Thymus (tissue), 11 donors: ENCODE measurements around the gene TP53BP2. TPM values are rescaled to one million over a fixed set of nuclear protein-coding genes. Genes with fewer than 3 reads are reported as not detected.
"Not testable (repeated sequence)": the region's sequence is repeated elsewhere in the genome, so short reads cannot be mapped to it uniquely, and the experiment has no call there.

Experiments used
- DNase-seq, 9 donors: peaks; one replicate each; pipeline ENCODE4 v3.0.0-alpha.2; 2013; ENCODE audit warnings: low spot score in 9 of 9, low read depth in 6 of 9, missing footprints in 1 of 9
- H3K27ac ChIP-seq, 2 donors: one replicate each; pipeline ENCODE4 v1.5.1; 2013; ENCODE audit warnings: control low read depth in 1 of 2, low read depth in 1 of 2, low read length in 1 of 2, mild to moderate bottlenecking in 1 of 2, moderate library complexity in 1 of 2
- H3K27me3 ChIP-seq, 2 donors: one replicate each; pipeline ENCODE4 v1.5.1; 2013; ENCODE audit warnings: low read length in 1 of 2; ENCODE audit not compliant: control insufficient read depth in 2 of 2, insufficient read depth in 1 of 2
- H3K36me3 ChIP-seq, 2 donors: one replicate each; pipeline ENCODE4 v1.5.1; 2013; ENCODE audit warnings: low read length in 1 of 2, mild to moderate bottlenecking in 1 of 2, moderate library complexity in 1 of 2; ENCODE audit not compliant: control insufficient read depth in 2 of 2, insufficient read depth in 2 of 2
- H3K4me1 ChIP-seq, 2 donors: one replicate each; pipeline ENCODE4 v1.5.1; 2013; ENCODE audit warnings: low read length in 2 of 2; ENCODE audit not compliant: control insufficient read depth in 2 of 2, insufficient read depth in 2 of 2
- H3K4me3 ChIP-seq, 2 donors: one replicate each; pipeline ENCODE4 v1.5.1; 2013; ENCODE audit warnings: low read length in 2 of 2, control low read depth in 1 of 2, mild to moderate bottlenecking in 1 of 2
- H3K9me3 ChIP-seq, 2 donors: one replicate each; pipeline ENCODE4 v1.5.1; 2013; ENCODE audit warnings: low read length in 1 of 2, mild to moderate bottlenecking in 1 of 2; ENCODE audit not compliant: control insufficient read depth in 2 of 2, insufficient read depth in 1 of 2
- WGBS: extraction: QIAGEN DNeasy Blood & Tissue Kit; methylation state at CpG from one replicate; pipeline ENCODE4 v1.1.7; 2013; 5-methylcytosine and 5-hydroxymethylcytosine counted together
- polyA plus RNA-seq: library from polyadenylated mRNA; stranded (reverse); fragments of 200-250 nt; gene quantifications from one replicate; pipeline ENCODE4 v1.2.3, GENCODE V29; 2013
- total RNA-seq: library from RNA; stranded (reverse); fragments of 120-200 nt; gene quantifications from one replicate; pipeline ENCODE4 v1.2.4, GENCODE V29; 2013
- donor health status: healthy.

The TP53BP2 gene
- total and polyA plus RNA-seq, 2 donors, result 15.2 to 23.3 TPM

GRCh38 chr1:223827193-223827663 is 18.5 kb downstream of the TP53BP2 start:
- Histone ChIP-seq H3K27me3 (no peaks in the 10 kb centered on the region), H3K9me3 (no peaks in the 10 kb centered on the region), H3K4me1 (peaks cover 7 to 9% of the 10 kb centered on the region in 2 donors), H3K27ac (no peak overlapping the region), H3K36me3 (peaks cover 0 to 3% of the 10 kb centered on the region in 2 donors), H3K4me3 (no peak overlapping the region)
- no peak for DNase-seq
- WGBS, result over 99% methylated on average over 3 of the region's 3 CpGs

- no peak for DNase-seq
- Histone ChIP-seq H3K4me1 (peaks cover 7 to 9% of the 10 kb centered on the region in 2 donors), H3K4me3 (no peak overlapping the region), H3K36me3 (peaks cover 1 to 4% of the 10 kb centered on the region in 2 donors), H3K9me3 (no peaks in the 10 kb centered on the region), H3K27ac (no peak overlapping the region), H3K27me3 (no peaks in the 10 kb centered on the region)
- 64% methylated on average over 11 of the region's 11 CpGs for WGBS
Measured at GRCh38 chr1:223825767-223826748, 19.7 kb downstream of the TP53BP2 start.

- WGBS, result 82% methylated on average over 4 of the region's 4 CpGs
- Histone ChIP-seq H3K4me3 (no peak overlapping the region), H3K9me3 (no peaks in the 10 kb centered on the region), H3K36me3 (peaks cover 8 to 17% of the 10 kb centered on the region in 2 donors), H3K27me3 (no peaks in the 10 kb centered on the region), H3K4me1 (peaks cover 7 to 9% of the 10 kb centered on the region in 2 donors), H3K27ac (no peak overlapping the region)
- no peak for DNase-seq
Measured at GRCh38 chr1:223824712-223825111, 21.0 kb downstream of the TP53BP2 start.

GRCh38 chr1:223824287-223824686 is 21.5 kb downstream of the TP53BP2 start:
- WGBS, result 95% methylated on average over 9 of the region's 9 CpGs
- Histone ChIP-seq H3K27ac (no peak overlapping the region), H3K36me3 (peaks cover 8 to 18% of the 10 kb centered on the region in 2 donors), H3K4me1 (peaks cover 7 to 9% of the 10 kb centered on the region in 2 donors), H3K9me3 (no peaks in the 10 kb centered on the region), H3K4me3 (no peak overlapping the region), H3K27me3 (no peaks in the 10 kb centered on the region)
- no peak for DNase-seq

- Histone ChIP-seq H3K9me3 (no peaks in the 10 kb centered on the region), H3K36me3 (peaks cover 8 to 19% of the 10 kb centered on the region in 2 donors), H3K27me3 (no peaks in the 10 kb centered on the region), H3K4me1 (peaks cover 3 to 5% of the 10 kb centered on the region in 2 donors), H3K4me3 (no peak overlapping the region), H3K27ac (no peak overlapping the region)
- 97% methylated on average over 11 of the region's 11 CpGs for WGBS
- DNase-seq, result no peak
Measured at GRCh38 chr1:223820971-223821370, 24.8 kb downstream of the TP53BP2 start.

- no peaks in the 10 kb centered on the region for H3K27me3 ChIP-seq
- H3K27ac ChIP-seq, result no peak overlapping the region
- H3K36me3 ChIP-seq, result peaks cover 8 to 19% of the 10 kb centered on the region in 2 donors
- 89% methylated on average over 2 of the region's 2 CpGs for WGBS
- no peaks in the 10 kb centered on the region for H3K9me3 ChIP-seq
- DNase-seq, result no peak
- no peaks in the 10 kb centered on the region for H3K4me1 ChIP-seq
- no peak overlapping the region for H3K4me3 ChIP-seq
Measured at GRCh38 chr1:223820515-223820858, 25.3 kb downstream of the TP53BP2 start.

- H3K36me3 ChIP-seq, result peaks cover 8 to 21% of the 10 kb centered on the region in 2 donors
- H3K27me3 ChIP-seq, result no peaks in the 10 kb centered on the region
- H3K27ac ChIP-seq, result no peak overlapping the region
- H3K4me1 ChIP-seq, result no peaks in the 10 kb centered on the region
- WGBS, result 96% methylated on average over 4 of the region's 4 CpGs
- no peaks in the 10 kb centered on the region for H3K9me3 ChIP-seq
- DNase-seq, result no peak
- no peak overlapping the region for H3K4me3 ChIP-seq
Measured at GRCh38 chr1:223819730-223820514, 25.8 kb downstream of the TP53BP2 start.

GRCh38 chr1:223817265-223817664 is 28.5 kb downstream of the TP53BP2 start:
- H3K9me3 ChIP-seq, H3K4me1 ChIP-seq, H3K4me3 ChIP-seq, H3K27me3 ChIP-seq, H3K27ac ChIP-seq, DNase-seq: not testable (repeated sequence)
- peaks cover 27 to 42% of the 10 kb centered on the region in 2 donors for H3K36me3 ChIP-seq

- Histone ChIP-seq H3K9me3 (peaks cover 0 to 4% of the 10 kb centered on the region in 2 donors), H3K4me1 (peaks cover 0 to 3% of the 10 kb centered on the region in 2 donors), H3K36me3 (peaks cover 28 to 43% of the 10 kb centered on the region in 2 donors), H3K4me3 (no peak overlapping the region), H3K27me3 (no peaks in the 10 kb centered on the region), H3K27ac (no peak overlapping the region)
- no peak for DNase-seq
- WGBS, result 99% methylated on average over 3 of the region's 3 CpGs
Measured at GRCh38 chr1:223815865-223816264, 29.9 kb downstream of the TP53BP2 start.
